SK-N-SH treated with all-trans-retinoic acid at 6 μM for 48 hours (cell line): Measurements from ENCODE around the gene PPP2R5B.

Source experiments
- CSDC2 ChIP-seq: fragments of 250-450 bp; sonication (Bioruptor Pico); IDR thresholded peaks from 2 replicates; pipeline ENCODE4 v1.5.0; 2020; ENCODE audit warnings: mild to moderate bottlenecking, moderate library complexity
- TCF4 ChIP-seq: fragments of 250-450 bp; sonication (Bioruptor Pico); IDR thresholded peaks from 2 replicates; pipeline ENCODE4 v1.8.0; 2021; ENCODE audit warnings: mild to moderate bottlenecking, moderate library complexity, borderline replicate concordance
- TOX ChIP-seq: fragments of 250-450 bp; sonication (Bioruptor Pico); IDR thresholded peaks from 2 replicates; pipeline ENCODE4 v1.8.0; 2021; ENCODE audit warnings: mild to moderate bottlenecking, moderate library complexity, borderline replicate concordance
- ZC3H10 ChIP-seq: fragments of 250-450 bp; sonication (Bioruptor Pico); IDR thresholded peaks from 2 replicates; pipeline ENCODE4 v1.5.1; 2021; ENCODE audit warnings: mild to moderate bottlenecking, moderate library complexity
- ZFP30 ChIP-seq: fragments of 450-650 bp; formaldehyde crosslinking; IDR thresholded peaks from 2 replicates; pipeline ENCODE4 v1.5.0; 2022; ENCODE audit warnings: mild to moderate bottlenecking, moderate library complexity
- ZNF70 ChIP-seq: fragments of 450-650 bp; formaldehyde crosslinking; IDR thresholded peaks from 2 replicates; pipeline ENCODE4 v1.5.0; 2020; ENCODE audit warnings: mild to moderate bottlenecking, moderate library complexity

DNA sequence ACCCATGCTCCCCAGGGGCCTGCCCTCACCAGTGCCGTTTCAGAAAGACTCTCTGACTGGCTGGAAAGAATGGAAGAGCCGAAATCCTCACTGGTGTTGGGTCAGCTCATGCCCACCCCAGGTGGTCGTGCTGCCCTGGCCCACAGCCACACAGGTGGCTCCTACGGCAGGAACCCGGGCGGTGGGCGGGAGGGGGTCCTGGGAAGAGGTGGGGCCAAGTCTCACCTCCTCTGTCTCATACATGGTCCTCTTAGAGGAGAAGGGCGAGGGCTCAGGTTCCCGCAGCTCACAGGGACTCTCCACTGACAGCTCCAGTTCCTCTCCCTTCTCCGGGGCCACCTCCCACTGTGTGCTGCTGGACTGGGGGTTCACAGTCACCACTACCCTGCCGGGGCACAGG is 15.7 kb upstream of the PPP2R5B start:
- TF ChIP-seq ZC3H10 (CRISPR knock-in tag) (no peak), ZNF70 (CRISPR knock-in tag) (no peak), TCF4 (no peak), TOX (no peak), ZFP30 (CRISPR knock-in tag) (no peak), CSDC2 (CRISPR knock-in tag) (no peak)
